ENCODE results near the gene GNAQ. TPM values are rescaled to one million over a fixed set of nuclear protein-coding genes. Genes with fewer than 3 reads are reported as not detected.

Gene GNAQ
- total and polyA plus RNA-seq, 2 experiments from 2014 or later: 21.1 to 43.1 TPM

GRCh38 chr9:77946969-77947620, 84.5 kb downstream of the GNAQ start:
- peaks cover 4% of the 10 kb centered on the region for H3K27me3 Mint-ChIP-seq (ENCODE audit: insufficient read depth, low read depth, poor library complexity)
- Histone ChIP-seq H2AFZ (no peak overlapping the region), H3F3A (replicated peaks; ENCODE audit: low read depth) (no peaks in the 10 kb centered on the region), H3K27ac (ENCODE audit: low read depth) (no peak overlapping the region), H3K36me3 (ENCODE audit: insufficient read depth) (no peaks in the 10 kb centered on the region), H3K4me1 (ENCODE audit: insufficient read depth) (peaks cover 44% of the 10 kb centered on the region), H3K4me2 (no peak overlapping the region), H3K27me3 (ENCODE audit: insufficient read depth) (no peaks in the 10 kb centered on the region), H3K4me3 (no peak overlapping the region), H3K79me2 (replicated peaks; ENCODE audit: insufficient read depth) (peaks cover 89% of the 10 kb centered on the region), H4K20me1 (replicated peaks; ENCODE audit: insufficient read depth) (peaks cover 11% of the 10 kb centered on the region), H3K9me2 (ENCODE audit: insufficient read depth) (no peaks in the 10 kb centered on the region)
- H3K4me3 Mint-ChIP-seq: no peak overlapping the region
- H3K36me3 Mint-ChIP-seq (ENCODE audit: low read depth): no peaks in the 10 kb centered on the region
- peak; percentile 35 for ATAC-seq
- H3K4me1 Mint-ChIP-seq: peaks cover 59% of the 10 kb centered on the region
- DNase-seq (ENCODE audit: low spot score): no peak
- peak overlapping the region; percentile 31 for H3K27ac Mint-ChIP-seq
- TF ChIP-seq EZH2 (IDR thresholded peaks at IDR 0.05; ENCODE audit: low read depth, unreplicated experiment): no peak
- no peak for TF ChIP-seq STAT1 (IDR thresholded peaks at IDR 0.05; ENCODE audit: unreplicated experiment)
- no peak for TF ChIP-seq ZNF331 (CRISPR knock-in tag; IDR thresholded peaks at IDR 0.05; ENCODE audit: low read depth)
- no peak for TF ChIP-seq ETS1 (IDR thresholded peaks at IDR 0.05)
- TF ChIP-seq CTCF (conservative IDR thresholded peaks at IDR 0.05; ENCODE audit: low read depth in 2 of 2): no peak
- TF ChIP-seq JUNB (IDR thresholded peaks at IDR 0.05; ENCODE audit: unreplicated experiment): no peak
- TF ChIP-seq POLR2AphosphoS5 (IDR thresholded peaks at IDR 0.05; ENCODE audit: low read depth): no peak
- no peak for TF ChIP-seq ZNF114 (CRISPR knock-in tag; IDR thresholded peaks at IDR 0.05)
- no peak for TF ChIP-seq CREB1 (CRISPR knock-in tag; IDR thresholded peaks at IDR 0.05; ENCODE audit: low read depth)
- no peak for TF ChIP-seq NANOG (IDR thresholded peaks at IDR 0.05; ENCODE audit: borderline replicate concordance)
- H3K9me3 Mint-ChIP-seq: no peaks in the 10 kb centered on the region

GRCh38 chr9:77946296-77946695, 85.3 kb downstream of the GNAQ start:
- DNase-seq (ENCODE audit: low spot score): no peak
- H3K27ac Mint-ChIP-seq: no peak overlapping the region
- H3K27me3 ChIP-seq (ENCODE audit: insufficient read depth): no peaks in the 10 kb centered on the region
- H3K4me3 ChIP-seq: no peak overlapping the region
- peaks cover 89% of the 10 kb centered on the region for H3K79me2 ChIP-seq (replicated peaks; ENCODE audit: insufficient read depth)
- H3K4me3 Mint-ChIP-seq: no peak overlapping the region
- no peaks in the 10 kb centered on the region for H3K36me3 ChIP-seq (ENCODE audit: insufficient read depth)
- no peak overlapping the region for H2AFZ ChIP-seq
- peaks cover 4% of the 10 kb centered on the region for H3K27me3 Mint-ChIP-seq (ENCODE audit: insufficient read depth, low read depth, poor library complexity)
- no peaks in the 10 kb centered on the region for H3K9me2 ChIP-seq (ENCODE audit: insufficient read depth)
- no peak for ATAC-seq
- H3K27ac ChIP-seq (ENCODE audit: low read depth): no peak overlapping the region
- H4K20me1 ChIP-seq (replicated peaks; ENCODE audit: insufficient read depth): peaks cover 6% of the 10 kb centered on the region
- peaks cover 56% of the 10 kb centered on the region for H3K4me1 Mint-ChIP-seq
- H3K4me1 ChIP-seq (ENCODE audit: insufficient read depth): peaks cover 44% of the 10 kb centered on the region
- H3K4me2 ChIP-seq: peak overlapping the region; percentile 28; the same call in 1 of the 2 replicates
- no peak for TF ChIP-seq POLR2AphosphoS5 (IDR thresholded peaks at IDR 0.05; ENCODE audit: low read depth)
- H3F3A ChIP-seq (replicated peaks; ENCODE audit: low read depth): no peaks in the 10 kb centered on the region
- H3K36me3 Mint-ChIP-seq (ENCODE audit: low read depth): no peaks in the 10 kb centered on the region
- H3K9me3 Mint-ChIP-seq: no peaks in the 10 kb centered on the region
